GM12865 (cell line): ENCODE data around the gene NLRP3.
"Not testable (repeated sequence)": the region's sequence is repeated elsewhere in the genome, so short reads cannot be mapped to it uniquely, and the experiment has no call there.

Experiments used
- DNase-seq: peaks from one replicate; pipeline ENCODE4 v3.0.0; 2010; ENCODE audit warnings: low read depth
- H3K4me3 ChIP-seq: 2 replicates; pipeline ENCODE4 v1.5.1; 2011; ENCODE audit warnings: mild to moderate bottlenecking, low read depth, low read length, control low read depth
- CTCF ChIP-seq: IDR thresholded peaks from 2 replicates; pipeline ENCODE4 v1.5.1; 2011; ENCODE audit warnings: low read length, control low read depth, low read depth, inconsistent platforms; ENCODE audit not compliant: insufficient read depth; ENCODE audit errors: missing control alignments

Gene NLRP3

GRCh38 chr1:247371801-247372259 is 44.1 kb upstream of the NLRP3 start:
- H3K4me3 ChIP-seq = no peak overlapping the region
- no peak for DNase-seq
- no peak for TF ChIP-seq CTCF

GRCh38 chr1:247373721-247374141 is 42.2 kb upstream of the NLRP3 start:
- H3K4me3 ChIP-seq = no peak overlapping the region
- no peak for DNase-seq
- TF ChIP-seq CTCF = no peak

- DNase-seq, H3K4me3 ChIP-seq: not testable (repeated sequence)
Observed at GRCh38 chr1:247374651-247375334, 41.2 kb upstream of the NLRP3 start.

GRCh38 chr1:247375747-247376146 is 40.2 kb upstream of the NLRP3 start:
- TF ChIP-seq CTCF = no peak
- H3K4me3 ChIP-seq = no peak overlapping the region
- DNase-seq = no peak

GRCh38 chr1:247376659-247377058 is 39.3 kb upstream of the NLRP3 start:
- no peak for DNase-seq
- TF ChIP-seq CTCF = no peak
- H3K4me3 ChIP-seq = no peak overlapping the region

GRCh38 chr1:247377656-247378055 is 38.3 kb upstream of the NLRP3 start:
- DNase-seq, H3K4me3 ChIP-seq: not testable (repeated sequence)

- no peak for TF ChIP-seq CTCF
- DNase-seq = no peak
- H3K4me3 ChIP-seq = no peak overlapping the region
Observed at GRCh38 chr1:247378334-247379073, 37.5 kb upstream of the NLRP3 start.

- H3K4me3 ChIP-seq = no peak overlapping the region
- no peak for TF ChIP-seq CTCF
- no peak for DNase-seq
Observed at GRCh38 chr1:247385283-247385682, 30.7 kb upstream of the NLRP3 start.
